GM06990 (cell line): ENCODE measurements around the gene GCN1.
"Not testable (repeated sequence)": the region's sequence is repeated elsewhere in the genome, so short reads cannot be mapped to it uniquely, and the experiment has no call there.

Experiments
- DNase-seq: peaks from one replicate; pipeline ENCODE4 v3.0.0-alpha.2; 2011; ENCODE audit not compliant: insufficient read length; ENCODE audit errors: extremely low read depth
- H3K27me3 ChIP-seq: replicated peaks from 2 replicates; pipeline ENCODE4 v1.6.0; 2011; ENCODE audit warnings: low read length; ENCODE audit not compliant: control insufficient read depth, insufficient read depth
- H3K36me3 ChIP-seq: 2 replicates; pipeline ENCODE4 v1.5.1; 2011; ENCODE audit warnings: low read length; ENCODE audit not compliant: control insufficient read depth, insufficient read depth
- H3K4me3 ChIP-seq: replicated peaks from 2 replicates; pipeline ENCODE4 v1.5.1; 2011; ENCODE audit warnings: low read depth, mild to moderate bottlenecking, control low read depth, low read length
- TF ChIP-seq, protein P1 (sequence below): IDR thresholded peaks from 2 replicates; pipeline ENCODE4 v1.5.1; 2011; ENCODE audit warnings: low read length, control low read depth, mild to moderate bottlenecking, inconsistent platforms; ENCODE audit not compliant: insufficient read depth, poor library complexity, severe bottlenecking

The GCN1 gene

DNA sequence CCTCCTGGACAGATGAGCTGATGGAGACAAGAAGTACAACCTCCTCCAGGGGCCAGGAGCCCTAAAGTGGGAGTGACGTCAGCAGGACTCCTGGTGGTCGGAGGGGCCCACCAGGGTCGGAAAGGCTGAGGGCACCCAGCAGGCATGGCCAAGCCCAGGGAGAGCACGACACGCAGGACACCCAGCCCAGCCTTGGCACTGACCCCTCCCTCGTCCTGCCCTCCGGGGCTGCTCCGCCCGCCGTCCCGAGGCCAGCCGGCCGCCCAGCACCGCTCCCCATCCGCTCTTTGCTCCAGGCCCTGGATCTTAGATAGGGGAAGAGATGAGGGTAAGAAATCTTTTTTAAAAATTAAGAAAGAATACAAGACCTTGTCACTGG is 20.8 kb upstream of the GCN1 start:
- H3K27me3 ChIP-seq = no peaks in the 10 kb centered on the region
- no peak overlapping the region for H3K4me3 ChIP-seq
- TF ChIP-seq, protein P1, sequence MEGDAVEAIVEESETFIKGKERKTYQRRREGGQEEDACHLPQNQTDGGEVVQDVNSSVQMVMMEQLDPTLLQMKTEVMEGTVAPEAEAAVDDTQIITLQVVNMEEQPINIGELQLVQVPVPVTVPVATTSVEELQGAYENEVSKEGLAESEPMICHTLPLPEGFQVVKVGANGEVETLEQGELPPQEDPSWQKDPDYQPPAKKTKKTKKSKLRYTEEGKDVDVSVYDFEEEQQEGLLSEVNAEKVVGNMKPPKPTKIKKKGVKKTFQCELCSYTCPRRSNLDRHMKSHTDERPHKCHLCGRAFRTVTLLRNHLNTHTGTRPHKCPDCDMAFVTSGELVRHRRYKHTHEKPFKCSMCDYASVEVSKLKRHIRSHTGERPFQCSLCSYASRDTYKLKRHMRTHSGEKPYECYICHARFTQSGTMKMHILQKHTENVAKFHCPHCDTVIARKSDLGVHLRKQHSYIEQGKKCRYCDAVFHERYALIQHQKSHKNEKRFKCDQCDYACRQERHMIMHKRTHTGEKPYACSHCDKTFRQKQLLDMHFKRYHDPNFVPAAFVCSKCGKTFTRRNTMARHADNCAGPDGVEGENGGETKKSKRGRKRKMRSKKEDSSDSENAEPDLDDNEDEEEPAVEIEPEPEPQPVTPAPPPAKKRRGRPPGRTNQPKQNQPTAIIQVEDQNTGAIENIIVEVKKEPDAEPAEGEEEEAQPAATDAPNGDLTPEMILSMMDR = no peak
- DNase-seq = no peak
- H3K36me3 ChIP-seq = peaks cover 11% of the 10 kb centered on the region

DNA sequence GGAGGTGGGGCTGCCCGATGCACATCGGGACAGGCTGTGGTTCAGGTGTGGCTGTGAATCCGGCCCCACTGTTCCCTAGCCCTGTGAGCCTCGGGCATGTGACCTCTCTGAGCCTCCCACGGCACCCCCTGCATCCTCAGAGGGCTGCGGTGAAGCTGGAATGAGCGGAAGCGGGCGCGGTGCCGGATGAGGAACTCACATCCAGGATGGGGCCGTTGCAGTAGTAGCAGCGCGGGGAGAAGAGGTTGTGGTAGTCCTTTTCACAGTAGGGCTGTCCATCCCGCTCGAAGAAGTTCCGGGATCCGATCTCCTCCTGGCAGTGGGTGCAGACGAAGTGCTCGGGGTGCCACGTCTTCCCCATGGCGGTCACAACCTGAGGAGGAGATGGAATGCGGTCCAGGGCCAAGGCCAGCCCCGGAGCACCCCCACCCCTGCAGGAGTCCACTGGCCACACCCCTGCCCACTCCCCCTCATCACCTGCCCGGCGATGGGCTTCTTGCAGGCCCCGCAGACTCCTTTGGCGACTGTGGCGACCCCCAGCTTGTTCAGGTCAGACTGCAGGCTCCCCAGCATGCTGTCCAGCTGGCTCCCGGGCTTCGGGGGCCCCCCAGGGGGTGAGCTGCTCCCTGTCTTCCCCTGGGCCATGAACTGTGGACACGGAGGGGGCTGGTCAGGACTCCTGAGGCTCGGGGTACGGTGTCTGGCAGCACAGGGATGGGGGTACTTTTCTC is 20.3 kb upstream of the GCN1 start:
- TF ChIP-seq, protein P1 = no peak

DNA sequence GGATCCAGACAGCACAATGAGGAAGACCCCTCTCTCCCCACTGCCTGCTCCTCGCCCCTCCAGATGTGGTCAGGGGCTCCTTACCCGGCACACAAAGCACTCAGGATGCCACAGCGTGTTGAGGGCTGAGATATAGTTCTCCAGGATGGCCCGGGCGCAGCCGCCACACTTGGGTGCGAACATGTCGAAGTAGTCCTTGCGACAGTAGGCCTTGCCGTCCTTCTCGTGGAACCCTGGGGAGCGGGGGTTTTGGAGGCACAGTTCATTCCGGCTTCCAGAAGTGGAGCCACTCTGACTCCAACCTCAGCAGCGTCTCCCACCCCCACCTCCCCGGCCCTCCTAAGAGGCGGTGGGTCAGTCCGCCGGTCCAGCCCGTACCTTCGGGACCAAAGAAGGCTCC is 19.2 kb upstream of the GCN1 start:
- Histone ChIP-seq H3K27me3 (no peaks in the 10 kb centered on the region), H3K4me3 (no peak overlapping the region), H3K36me3 (peaks cover 12% of the 10 kb centered on the region)
- TF ChIP-seq, protein P1 = no peak
- DNase-seq = no peak

More for the DNA sequence above, 20.3 kb upstream of the GCN1 start:
- Histone ChIP-seq H3K36me3 (peaks cover 14% of the 10 kb centered on the region), H3K4me3 (no peak overlapping the region), H3K27me3 (no peaks in the 10 kb centered on the region)
- no peak for DNase-seq

DNA sequence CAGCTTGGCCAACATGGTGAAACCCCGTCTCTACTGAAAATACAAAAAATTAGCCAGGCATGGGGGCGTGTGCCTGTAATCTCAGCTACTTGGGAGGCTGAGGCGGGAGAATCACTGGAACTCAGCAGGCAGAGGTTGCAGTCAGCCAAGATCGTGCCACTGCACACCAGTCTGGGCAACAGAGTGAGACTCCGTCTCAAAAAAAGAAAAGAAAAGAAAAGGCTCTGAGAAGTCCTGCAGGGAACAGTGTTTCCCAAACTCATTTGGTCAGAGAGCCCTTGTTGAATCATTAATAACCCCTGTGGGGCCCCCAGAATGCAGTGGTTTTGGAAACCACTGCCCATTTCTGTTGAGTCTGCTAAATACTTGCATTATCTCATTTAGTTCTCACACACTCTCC is 18.7 kb upstream of the GCN1 start:
- H3K36me3 ChIP-seq = peaks cover 12% of the 10 kb centered on the region
- H3K27me3 ChIP-seq, DNase-seq, H3K4me3 ChIP-seq: not testable (repeated sequence)

DNA sequence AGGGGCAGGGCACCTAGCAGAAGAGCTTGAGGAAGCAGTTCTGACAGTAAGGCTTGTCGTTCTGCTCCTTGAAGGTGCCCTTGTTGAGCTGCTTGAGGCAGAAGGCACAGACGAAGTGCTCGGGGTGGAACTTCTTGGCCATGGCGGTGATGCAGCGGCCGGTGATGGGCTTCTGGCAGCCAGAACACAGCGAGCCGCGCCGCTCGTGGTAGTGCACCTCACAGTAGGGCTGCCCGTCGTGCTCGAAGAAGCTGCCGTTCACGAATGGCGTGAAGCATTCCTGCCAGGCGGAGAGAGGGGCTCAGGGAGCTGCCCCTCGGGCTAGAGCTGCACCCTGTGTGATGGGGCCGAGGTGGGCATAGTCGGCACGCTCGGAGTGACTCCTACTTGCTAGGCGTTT is 17.8 kb upstream of the GCN1 start:
- no peaks in the 10 kb centered on the region for H3K27me3 ChIP-seq
- DNase-seq = no peak
- H3K4me3 ChIP-seq = no peak overlapping the region
- H3K36me3 ChIP-seq = peaks cover 12% of the 10 kb centered on the region
- TF ChIP-seq, protein P1 = no peak

DNA sequence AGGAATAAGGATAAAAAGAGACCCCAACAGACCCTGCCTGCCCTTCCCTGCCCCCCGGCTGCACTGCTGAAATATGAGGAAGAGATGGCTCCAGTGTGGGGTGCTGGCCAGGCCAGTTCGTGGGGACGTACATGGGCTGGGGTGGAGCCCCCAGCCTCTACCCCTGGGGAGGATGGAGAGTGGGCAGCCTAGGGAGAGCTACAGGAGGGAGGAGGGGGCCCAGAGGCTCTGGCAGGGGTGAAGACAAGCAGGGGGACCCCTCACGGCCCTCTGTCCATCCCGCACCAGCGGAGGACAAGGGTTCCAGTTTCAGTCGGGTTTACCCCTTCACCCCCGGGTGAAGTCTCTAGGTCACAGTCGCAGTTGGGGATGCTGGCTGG is 17.4 kb upstream of the GCN1 start:
- Histone ChIP-seq H3K36me3 (peaks cover 12% of the 10 kb centered on the region), H3K4me3 (no peak overlapping the region), H3K27me3 (no peaks in the 10 kb centered on the region)
- no peak for DNase-seq
- TF ChIP-seq, protein P1 = no peak
